ENCODE results near the gene PAPPA2. TPM values are rescaled to one million over a fixed set of nuclear protein-coding genes. Genes with fewer than 3 reads are reported as not detected.

PAPPA2 gene
- total RNA-seq, 1 experiment from 2014 or later = 2.0 TPM

DNA sequence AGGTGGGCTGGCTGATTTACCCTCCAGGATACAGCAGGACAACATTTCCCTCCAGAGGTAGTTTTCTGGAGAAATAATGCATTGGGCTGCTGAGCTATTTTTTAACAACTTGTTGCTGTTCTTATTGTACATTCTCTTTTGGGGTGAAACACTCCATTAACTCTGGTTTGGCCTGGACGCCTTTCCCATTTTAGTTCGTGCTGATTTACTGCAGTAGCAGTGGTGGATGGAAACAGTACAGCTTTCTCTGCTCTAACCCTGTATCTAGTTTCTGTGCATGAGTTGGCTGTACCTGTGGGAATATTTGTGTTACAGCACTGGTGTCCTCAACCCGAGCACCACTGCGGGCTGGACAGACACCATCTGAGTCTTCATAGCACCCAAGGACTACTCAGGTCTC lies 376.2 kb downstream of the PAPPA2 start:
- in situ Hi-C loops (cut with HindIII; ENCODE audit: low pct_unique_long_range_greater_than_20kb, low sequenced_read_pairs) = no loop called here

DNA sequence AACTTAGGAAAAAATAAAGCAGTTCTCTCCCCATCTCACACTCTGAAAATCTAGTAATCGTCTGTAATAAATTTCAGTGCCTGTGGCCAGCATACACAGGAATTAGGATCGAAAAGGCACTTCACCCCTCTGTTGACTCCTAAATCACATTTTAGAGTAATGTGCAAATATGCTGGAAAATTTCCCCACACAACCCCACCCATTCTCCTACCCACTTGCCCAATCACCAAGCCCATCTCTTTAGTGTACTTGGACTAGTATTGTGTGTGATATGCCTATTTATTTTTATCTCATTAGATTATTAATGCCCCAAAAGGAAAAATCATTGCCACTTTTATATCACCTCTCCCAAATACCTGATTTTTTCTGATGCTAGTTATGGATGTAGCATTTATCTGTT lies 378.3 kb downstream of the PAPPA2 start:
- in situ Hi-C loops (cut with HindIII; ENCODE audit: low pct_unique_long_range_greater_than_20kb, low sequenced_read_pairs) = no loop called here

More for the DNA sequence above, 376.2 kb downstream of the PAPPA2 start:
- DNase-seq (ENCODE audit: low read depth, low spot score) = no peak

DNA sequence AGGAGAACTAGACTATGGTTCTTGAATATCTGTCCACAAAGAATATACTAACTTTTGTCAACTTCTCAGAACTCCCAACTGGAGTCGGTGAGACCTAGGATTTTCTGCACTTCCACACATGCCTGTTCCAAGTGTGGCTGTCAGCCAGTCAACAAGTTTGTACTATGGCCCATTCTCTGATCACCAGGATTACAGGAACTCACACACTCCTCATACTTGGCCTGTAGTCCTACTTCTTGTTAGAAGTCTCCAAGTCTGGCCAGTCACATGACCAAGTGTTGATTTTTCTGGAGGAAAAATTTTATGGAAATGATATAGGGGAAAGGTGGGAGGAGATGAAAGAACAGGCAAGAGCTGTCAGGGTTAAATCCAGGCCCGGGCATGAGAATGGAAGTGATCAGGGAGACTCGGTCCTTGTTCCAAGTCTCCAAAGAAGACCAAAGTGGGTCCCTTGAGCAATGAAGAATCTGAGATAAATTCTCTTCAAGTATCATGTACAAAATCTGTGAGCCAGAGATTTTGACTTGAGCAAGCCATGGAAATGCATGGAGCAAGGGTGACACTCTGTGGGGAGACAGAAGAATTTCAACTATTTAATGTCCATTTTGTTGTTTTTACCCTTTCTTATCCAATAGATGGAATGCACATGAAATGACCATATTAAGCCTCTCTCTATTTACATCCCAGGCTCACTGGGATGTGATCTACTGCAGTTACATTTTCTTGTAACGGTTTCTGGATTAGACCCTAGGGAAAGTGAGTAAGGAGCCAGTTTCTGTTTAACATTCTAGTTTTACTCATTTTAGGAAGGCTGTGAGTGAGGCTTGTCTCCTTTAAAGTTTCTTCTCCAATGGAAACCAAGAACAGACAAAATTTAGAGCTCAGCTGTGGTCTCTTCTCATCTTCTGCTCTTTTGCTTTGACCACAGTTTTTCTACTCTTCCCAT lies 380.6 kb downstream of the PAPPA2 start:
- in situ Hi-C loops (cut with HindIII; ENCODE audit: low pct_unique_long_range_greater_than_20kb, low sequenced_read_pairs) = no loop called here
- peak; percentile 62 for DNase-seq (ENCODE audit: low read depth, low spot score)

More for the DNA sequence above, 378.3 kb downstream of the PAPPA2 start:
- no peak for DNase-seq (ENCODE audit: low read depth, low spot score)

DNA sequence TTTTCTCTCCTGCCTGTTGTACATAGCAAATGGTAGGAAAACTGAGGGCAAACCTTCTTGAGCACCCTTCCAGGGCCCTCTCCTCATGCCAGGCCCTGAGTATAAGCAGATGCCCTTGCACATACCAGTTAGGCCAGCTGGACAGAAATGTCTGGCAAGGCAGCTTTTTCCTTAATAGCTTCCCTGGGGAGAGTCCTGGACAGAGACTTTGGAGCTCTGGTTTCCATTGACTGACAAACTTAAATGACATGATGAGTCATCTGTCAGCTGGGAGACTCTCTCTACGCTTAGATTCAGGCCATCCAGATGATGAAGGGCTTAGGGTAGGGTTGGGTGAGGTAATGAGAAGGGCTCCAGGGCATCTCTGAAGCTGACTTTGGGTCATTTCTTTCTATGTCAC lies 384.1 kb downstream of the PAPPA2 start:
- DNase-seq (ENCODE audit: low read depth, low spot score) = no peak
- in situ Hi-C loops (cut with HindIII; ENCODE audit: low pct_unique_long_range_greater_than_20kb, low sequenced_read_pairs) = no loop called here

DNA sequence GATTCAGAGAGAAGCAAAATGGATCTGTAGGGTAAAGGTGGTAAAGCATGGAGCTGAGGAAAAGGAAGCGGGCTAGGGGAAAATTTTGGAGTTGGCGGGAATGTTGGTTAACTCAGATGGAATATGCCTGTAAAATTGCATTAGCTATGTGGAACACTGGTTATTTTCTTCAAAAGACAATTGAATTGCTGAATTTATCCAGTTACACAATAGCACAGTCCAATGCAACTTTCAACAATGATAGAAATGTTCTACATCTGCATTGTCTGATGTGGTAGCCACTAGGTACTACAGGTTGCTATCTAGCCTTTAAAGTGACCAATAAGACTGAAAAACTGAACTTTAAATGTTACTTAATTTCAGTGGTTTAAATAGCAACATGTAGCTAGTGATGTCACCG lies 386.3 kb downstream of the PAPPA2 start:
- in situ Hi-C loops (cut with HindIII; ENCODE audit: low pct_unique_long_range_greater_than_20kb, low sequenced_read_pairs) = no loop called here
- no peak for DNase-seq (ENCODE audit: low read depth, low spot score)

DNA sequence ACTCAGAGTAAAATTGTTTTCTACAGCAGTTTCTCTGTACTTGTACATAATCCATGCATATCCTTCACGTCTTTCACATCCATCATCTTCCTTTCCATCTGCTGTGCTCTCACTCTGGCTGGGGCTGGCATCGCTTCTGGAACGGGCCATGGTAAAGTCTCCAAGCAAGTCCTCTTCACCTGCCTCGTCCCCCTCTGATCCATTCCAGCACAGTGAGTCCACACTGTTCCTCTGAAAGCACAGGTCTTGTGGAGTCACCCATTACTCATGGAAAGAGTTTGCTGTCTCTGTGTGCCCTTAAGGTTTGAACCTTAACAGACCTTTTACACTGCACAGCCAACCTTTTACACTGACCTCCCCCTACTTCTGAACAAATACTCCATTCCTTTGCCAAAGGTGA lies 387.9 kb downstream of the PAPPA2 start:
- in situ Hi-C loops (cut with HindIII; ENCODE audit: low pct_unique_long_range_greater_than_20kb, low sequenced_read_pairs) = no loop called here
- no peak for DNase-seq (ENCODE audit: low read depth, low spot score)

DNA sequence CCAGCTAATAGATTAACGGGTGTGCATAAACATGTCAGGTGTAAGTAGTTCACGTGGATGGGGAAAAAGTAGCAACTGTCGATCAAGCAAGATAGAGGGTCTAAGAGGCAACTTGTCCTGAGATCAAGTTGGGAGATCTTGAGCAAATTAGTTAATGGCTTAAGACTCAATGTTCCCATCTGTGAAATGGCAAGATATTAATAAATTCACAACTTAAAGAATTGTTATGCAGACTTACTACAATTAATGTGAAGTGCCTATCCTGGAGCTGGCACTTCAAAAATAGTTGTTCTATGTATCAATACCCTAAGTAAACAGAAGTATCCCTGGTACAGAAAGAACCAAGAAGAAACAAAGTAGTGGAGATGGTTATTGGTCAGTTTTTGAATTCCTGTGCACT lies 389.1 kb downstream of the PAPPA2 start:
- DNase-seq (ENCODE audit: low read depth, low spot score) = no peak
- in situ Hi-C loops (cut with HindIII; ENCODE audit: low pct_unique_long_range_greater_than_20kb, low sequenced_read_pairs) = no loop called here

DNA sequence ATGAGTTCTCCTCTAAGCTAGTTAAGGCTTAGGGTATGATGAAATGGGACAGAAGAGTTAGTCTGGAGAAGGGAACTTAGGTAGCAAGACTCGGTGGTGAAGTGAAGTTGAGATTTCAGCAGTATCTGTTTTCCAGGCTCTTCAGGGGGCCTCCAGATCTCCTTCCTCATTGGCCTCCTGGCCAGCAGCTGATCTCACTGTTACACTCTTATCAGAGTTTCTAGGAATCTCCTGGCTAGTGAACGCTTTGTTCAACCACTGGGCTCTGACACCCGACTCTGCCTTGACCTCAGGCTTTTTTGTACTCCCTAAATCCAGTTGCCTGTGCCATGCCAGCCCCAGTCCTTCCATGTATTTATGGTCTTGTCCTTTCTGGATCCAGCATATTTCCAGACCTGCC lies 390.5 kb downstream of the PAPPA2 start:
- in situ Hi-C loops (cut with HindIII; ENCODE audit: low pct_unique_long_range_greater_than_20kb, low sequenced_read_pairs) = no loop called here
- no peak for DNase-seq (ENCODE audit: low read depth, low spot score)

DNA sequence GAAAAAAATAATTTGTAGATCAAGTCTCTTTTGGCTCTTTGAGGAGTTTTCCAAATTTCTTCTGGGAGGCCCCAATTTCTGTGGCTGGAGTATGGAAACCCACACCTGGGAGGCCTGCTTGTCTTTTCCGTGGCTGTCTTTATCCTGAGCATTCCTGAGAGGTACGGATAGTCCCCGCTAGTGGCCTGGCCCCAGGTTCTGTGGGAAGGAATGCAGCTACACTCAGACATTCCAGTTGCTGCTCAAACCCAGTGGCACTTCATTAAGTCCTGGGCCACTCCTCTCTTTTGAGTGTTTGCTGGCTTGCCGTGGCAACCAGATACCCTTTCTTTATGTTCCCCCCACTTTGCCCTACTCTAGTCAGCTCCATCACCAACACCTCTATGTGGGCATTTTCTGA lies 391.1 kb downstream of the PAPPA2 start:
- in situ Hi-C loops (cut with HindIII; ENCODE audit: low pct_unique_long_range_greater_than_20kb, low sequenced_read_pairs) = no loop called here
- DNase-seq (ENCODE audit: low read depth, low spot score) = no peak

DNA sequence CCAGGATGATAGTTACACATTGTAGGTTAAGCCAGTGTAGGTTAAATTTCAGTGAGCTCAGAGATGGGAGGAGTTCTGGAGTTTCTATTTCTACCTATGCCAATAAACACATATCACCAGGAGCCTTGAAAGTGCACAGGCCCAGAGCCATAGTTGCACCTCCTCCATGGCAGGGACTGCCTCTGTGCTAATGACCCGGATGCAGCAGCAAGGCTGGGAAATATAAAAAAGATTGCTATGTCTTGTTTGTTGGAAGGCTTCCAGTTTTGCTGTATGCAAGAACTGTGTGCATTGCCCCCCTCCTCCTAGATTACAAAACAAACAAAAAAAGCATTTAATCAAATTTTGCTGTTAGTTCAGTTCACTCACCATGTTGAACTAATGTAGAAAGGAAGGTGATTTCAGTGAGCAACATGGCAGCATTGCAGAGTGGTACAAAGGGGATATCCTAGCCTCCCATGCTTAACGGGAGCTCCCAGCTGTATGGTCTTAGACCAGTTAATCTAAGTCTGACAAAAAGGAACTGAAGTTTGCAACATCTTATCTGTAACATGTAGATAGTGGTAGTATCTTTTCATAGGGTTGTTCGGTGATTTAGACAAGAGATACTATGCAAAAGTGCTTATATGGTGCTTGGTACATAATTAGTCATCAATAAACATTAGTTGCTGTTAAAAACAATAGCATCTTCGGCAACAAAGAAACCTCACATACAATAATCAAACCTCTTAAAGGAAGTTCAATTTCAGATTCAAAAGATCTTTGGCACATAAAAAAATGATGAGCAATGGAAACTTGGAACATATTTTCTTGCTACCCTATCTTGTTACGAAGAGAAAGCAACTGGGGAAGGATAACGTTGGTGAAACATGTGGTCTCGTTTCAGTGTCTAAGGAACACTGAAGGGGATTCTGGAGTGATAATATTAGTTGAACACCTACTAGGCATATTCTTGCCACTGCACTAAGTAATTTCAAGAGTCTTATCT lies 392.1 kb downstream of the PAPPA2 start:
- no peak for DNase-seq (ENCODE audit: low read depth, low spot score)
- in situ Hi-C loops (cut with HindIII; ENCODE audit: low pct_unique_long_range_greater_than_20kb, low sequenced_read_pairs) = no loop called here

DNA sequence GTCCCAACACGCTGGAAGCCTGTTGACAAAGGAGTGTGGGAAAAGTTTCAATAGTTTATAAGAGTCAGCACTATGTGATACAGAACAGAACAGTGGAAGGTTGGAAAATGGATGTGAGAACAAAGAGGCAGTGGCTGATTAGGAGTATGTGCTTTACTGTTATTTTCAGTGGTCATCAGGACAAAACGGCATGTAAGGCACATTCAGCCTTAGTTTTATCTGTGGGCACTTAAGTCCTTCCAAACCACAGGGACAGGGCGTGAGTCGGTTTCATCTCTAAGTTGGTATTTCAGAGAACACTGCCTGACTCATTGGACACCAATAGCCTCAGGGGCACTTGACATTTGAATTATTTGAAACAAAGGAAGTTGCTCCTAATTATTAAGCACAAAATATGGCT lies 394.7 kb downstream of the PAPPA2 start:
- in situ Hi-C loops (cut with HindIII; ENCODE audit: low pct_unique_long_range_greater_than_20kb, low sequenced_read_pairs) = no loop called here
- peak; percentile 50 for DNase-seq (ENCODE audit: low read depth, low spot score)

DNA sequence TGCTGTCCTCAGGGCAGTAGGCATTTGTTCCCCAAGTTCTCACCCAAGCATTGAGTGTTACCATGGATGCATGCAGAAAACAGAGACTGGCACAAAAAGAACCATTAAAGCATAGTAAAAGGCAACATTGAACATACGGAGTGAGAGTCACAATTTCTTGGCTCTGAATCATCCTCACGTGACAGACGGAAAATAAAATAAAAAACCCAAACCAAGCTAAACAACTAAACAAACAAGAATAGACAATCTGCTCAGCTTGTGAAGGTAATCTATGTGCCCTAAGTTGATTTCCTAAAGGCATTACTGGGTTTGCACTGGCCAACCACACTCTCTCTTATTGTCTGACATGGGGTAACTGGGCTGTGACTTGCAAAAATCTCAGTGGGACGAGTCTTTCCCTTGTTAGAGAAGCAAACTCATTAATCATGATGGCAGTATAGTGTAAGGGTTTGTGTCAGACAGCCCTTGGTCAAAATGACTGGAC lies 395.5 kb downstream of the PAPPA2 start:
- DNase-seq (ENCODE audit: low read depth, low spot score) = peak; percentile 17
- in situ Hi-C loops (cut with HindIII; ENCODE audit: low pct_unique_long_range_greater_than_20kb, low sequenced_read_pairs) = no loop called here

DNA sequence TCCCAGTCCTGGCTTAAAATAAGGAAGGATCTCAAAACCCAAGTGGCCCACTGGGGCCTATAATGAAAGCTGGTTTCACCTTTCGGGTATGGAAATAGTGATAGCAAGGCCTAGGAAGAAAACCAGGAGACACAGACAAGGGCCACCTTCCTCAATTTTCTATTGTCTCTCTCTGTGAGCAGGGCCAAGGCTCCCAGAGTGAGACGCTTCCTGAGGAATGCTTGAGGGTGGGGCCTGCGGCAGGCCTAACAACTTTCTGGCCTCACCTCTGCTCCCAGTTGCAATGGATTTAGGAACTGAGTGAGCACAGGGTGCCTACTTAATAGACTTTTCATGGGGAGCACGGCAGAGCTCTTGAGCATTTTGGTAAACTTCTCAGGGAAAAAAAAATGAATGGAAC lies 400.6 kb downstream of the PAPPA2 start:
- in situ Hi-C loops (cut with HindIII; ENCODE audit: low pct_unique_long_range_greater_than_20kb, low sequenced_read_pairs) = no loop called here
- DNase-seq (ENCODE audit: low read depth, low spot score) = no peak

DNA sequence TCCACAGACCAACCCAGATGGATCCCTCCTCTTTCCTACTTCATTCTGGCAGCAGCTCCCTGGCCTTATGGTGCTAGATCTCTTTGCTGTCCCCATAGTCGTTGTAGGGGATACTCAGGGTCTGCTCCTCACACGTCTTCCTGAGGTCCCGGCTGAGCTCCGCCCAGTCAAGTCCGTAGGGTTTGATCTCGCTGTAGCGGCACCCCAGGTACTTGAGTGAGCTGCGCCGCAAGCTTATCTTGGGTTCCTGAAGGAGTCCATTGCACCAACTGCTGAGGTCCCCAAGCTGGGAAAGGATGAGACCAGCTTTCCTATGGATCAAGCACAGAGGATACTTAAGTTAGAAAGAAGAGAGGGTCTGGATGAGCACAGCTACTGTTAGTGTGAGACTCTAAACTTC lies 401.2 kb downstream of the PAPPA2 start:
- in situ Hi-C loops (cut with HindIII; ENCODE audit: low pct_unique_long_range_greater_than_20kb, low sequenced_read_pairs) = no loop called here
- DNase-seq (ENCODE audit: low read depth, low spot score) = no peak

DNA sequence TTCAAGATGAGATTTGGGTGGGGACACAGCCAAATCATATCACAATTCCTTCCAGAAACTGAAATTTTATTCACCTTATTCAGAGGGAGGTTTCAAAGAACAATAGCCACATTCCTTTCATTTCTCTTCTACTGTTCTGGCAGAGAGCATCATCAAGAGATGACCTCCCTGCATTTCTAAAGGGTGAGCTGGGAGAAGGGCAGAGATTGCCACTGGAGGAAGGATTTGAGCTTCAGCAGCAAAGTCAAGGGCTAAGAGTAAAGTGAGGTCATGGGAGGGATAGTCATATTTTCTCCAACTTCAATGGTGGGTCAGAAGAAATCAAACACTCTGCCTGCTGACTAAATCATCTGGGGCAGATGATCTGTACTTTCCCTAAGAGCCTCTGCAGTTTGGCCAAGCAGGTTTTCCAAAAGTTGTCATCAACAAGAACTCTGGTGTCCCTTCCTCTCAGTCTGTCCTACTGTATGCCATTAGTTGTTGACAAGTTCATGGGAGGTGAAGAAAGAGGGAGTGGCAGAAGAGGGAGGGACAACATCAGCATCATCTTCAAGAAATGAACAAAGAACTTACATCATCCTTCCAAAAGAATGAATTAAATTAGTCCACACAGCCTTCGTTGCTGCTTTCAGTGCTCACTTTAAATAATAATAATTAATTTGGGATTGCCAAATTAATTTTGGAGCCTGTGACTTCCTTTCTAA lies 403.2 kb downstream of the PAPPA2 start:
- no peak for DNase-seq (ENCODE audit: low read depth, low spot score)
- in situ Hi-C loops (cut with HindIII; ENCODE audit: low pct_unique_long_range_greater_than_20kb, low sequenced_read_pairs) = no loop called here

DNA sequence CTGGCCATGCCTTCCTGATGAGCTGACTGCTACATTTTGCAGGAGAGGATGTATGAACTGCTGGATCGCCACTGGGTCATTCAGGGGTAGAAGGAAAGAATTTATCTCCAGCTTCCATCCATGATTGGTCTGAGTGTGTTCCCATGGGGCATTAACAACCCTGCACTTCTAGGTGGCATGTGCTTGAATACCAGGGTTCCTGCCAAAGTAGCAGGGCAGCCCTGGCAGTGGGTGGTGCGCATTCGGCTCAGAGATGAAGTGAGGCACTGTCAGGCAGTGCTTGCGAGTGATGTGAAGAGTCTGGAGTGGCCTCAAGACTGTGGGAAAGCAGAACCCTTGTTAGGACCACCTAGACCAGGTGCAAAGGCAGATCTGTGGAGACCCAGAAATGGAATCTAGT lies 406.6 kb downstream of the PAPPA2 start:
- in situ Hi-C loops (cut with HindIII; ENCODE audit: low pct_unique_long_range_greater_than_20kb, low sequenced_read_pairs) = no loop called here
- no peak for DNase-seq (ENCODE audit: low read depth, low spot score)

DNA sequence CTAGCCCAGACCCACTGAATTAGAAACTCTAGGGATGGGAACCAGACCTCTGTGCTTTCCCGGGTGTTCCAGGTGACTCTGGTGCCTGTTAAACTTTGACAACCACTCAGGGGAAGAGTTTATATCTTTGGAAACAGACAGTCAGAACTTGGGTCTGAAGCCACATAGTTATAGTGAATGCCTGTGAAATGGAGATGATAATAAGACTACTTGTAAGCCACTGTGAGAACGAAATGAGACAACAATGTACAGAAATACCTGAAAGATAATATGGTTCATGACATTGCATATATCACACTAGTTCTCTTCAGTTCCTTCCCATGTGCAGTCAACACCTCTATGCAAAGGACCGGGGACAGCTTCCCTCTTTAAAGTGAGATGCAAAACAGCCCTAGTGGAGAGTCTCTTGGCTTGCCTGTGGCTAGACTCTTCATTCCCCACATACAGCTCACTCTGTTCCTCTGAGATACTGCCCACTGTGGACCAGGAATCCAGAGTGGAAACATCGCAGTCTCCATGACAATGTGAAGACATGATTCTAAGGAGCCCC lies 414.1 kb downstream of the PAPPA2 start:
- in situ Hi-C loops (cut with HindIII; ENCODE audit: low pct_unique_long_range_greater_than_20kb, low sequenced_read_pairs) = no loop called here
- DNase-seq (ENCODE audit: low read depth, low spot score) = no peak

All from SK-MEL-5 (cell line).